ENCODE results near the gene HADHB. TPM values are rescaled to one million over a fixed set of nuclear protein-coding genes. Genes with fewer than 3 reads are reported as not detected.
"Not testable (repeated sequence)": the region's sequence is repeated elsewhere in the genome, so short reads cannot be mapped to it uniquely, and the experiment has no call there.

Gene HADHB
- total RNA-seq, 3 donors from 2014 or later: 144 to 186 (median 149) TPM

- H3K9me3 ChIP-seq: no peaks in the 10 kb centered on the region
- no peak overlapping the region for H3K4me3 ChIP-seq
- H3K4me1 ChIP-seq (ENCODE audit: low read depth): no peaks in the 10 kb centered on the region
- peak; percentile 84 to 97 (median 92) for DNase-seq
- peak; percentile 70 for TF ChIP-seq CTCF (IDR thresholded peaks at IDR 0.05)
- ATAC-seq: peak; percentile 99
- H3K36me3 ChIP-seq (ENCODE audit: low read depth): no peaks in the 10 kb centered on the region
- intact Hi-C loops (cut with DNase I, micrococcal nuclease): no loop called here
These were observed 85.4 kb downstream of the HADHB start for GRCh38 chr2:26330114-26330549.

GRCh38 chr2:26330604-26331003, 85.9 kb downstream of the HADHB start:
- Histone ChIP-seq H3K36me3 (ENCODE audit: low read depth) (no peaks in the 10 kb centered on the region), H3K4me1 (ENCODE audit: low read depth) (no peaks in the 10 kb centered on the region), H3K9me3 (no peaks in the 10 kb centered on the region), H3K4me3 (no peak overlapping the region)
- no peak for ATAC-seq
- intact Hi-C loops (cut with DNase I, micrococcal nuclease): no loop called here
- TF ChIP-seq CTCF (IDR thresholded peaks at IDR 0.05): no peak
- no peak for DNase-seq

- H3K36me3 ChIP-seq (ENCODE audit: low read depth); ATAC-seq; H3K9me3 ChIP-seq; intact Hi-C loops (cut with DNase I, micrococcal nuclease); H3K4me3 ChIP-seq; DNase-seq; H3K4me1 ChIP-seq (ENCODE audit: low read depth): not testable (repeated sequence)
These were observed 86.6 kb downstream of the HADHB start for GRCh38 chr2:26331321-26331720.

- no peak for TF ChIP-seq CTCF (IDR thresholded peaks at IDR 0.05)
- Histone ChIP-seq H3K9me3 (no peaks in the 10 kb centered on the region), H3K4me1 (ENCODE audit: low read depth) (no peaks in the 10 kb centered on the region), H3K4me3 (no peak overlapping the region), H3K36me3 (ENCODE audit: low read depth) (no peaks in the 10 kb centered on the region)
- intact Hi-C loops (cut with DNase I, micrococcal nuclease): no loop called here
- ATAC-seq: no peak
- DNase-seq: no peak
These were observed 88.6 kb downstream of the HADHB start for GRCh38 chr2:26333293-26333692.

- intact Hi-C loops (cut with DNase I, micrococcal nuclease): no loop called here
- Histone ChIP-seq H3K4me1 (ENCODE audit: low read depth) (no peaks in the 10 kb centered on the region), H3K36me3 (ENCODE audit: low read depth) (no peaks in the 10 kb centered on the region), H3K4me3 (no peak overlapping the region), H3K9me3 (no peaks in the 10 kb centered on the region)
- DNase-seq (no peak), ATAC-seq (no peak)
- no peak for TF ChIP-seq CTCF (IDR thresholded peaks at IDR 0.05)
These were observed 90.5 kb downstream of the HADHB start for GRCh38 chr2:26335231-26335630.

- no peak for DNase-seq
- H3K4me1 ChIP-seq (ENCODE audit: low read depth): no peaks in the 10 kb centered on the region
- TF ChIP-seq CTCF (IDR thresholded peaks at IDR 0.05): no peak
- ATAC-seq: no peak
- H3K36me3 ChIP-seq (ENCODE audit: low read depth): no peaks in the 10 kb centered on the region
- intact Hi-C loops (cut with DNase I, micrococcal nuclease): no loop called here
- no peaks in the 10 kb centered on the region for H3K9me3 ChIP-seq
- H3K4me3 ChIP-seq: no peak overlapping the region
These were observed 92.0 kb downstream of the HADHB start for GRCh38 chr2:26336719-26337118.

Measured in mucosa of descending colon (tissue), 3 donors.